Fibroblast of skin of right biceps (primary cell): ENCODE data around the gene SPAG8.

ENCODE experiments used
- DNase-seq: peaks from one replicate; pipeline ENCODE4 v3.0.0-alpha.2; 2013

The SPAG8 gene, protein sequence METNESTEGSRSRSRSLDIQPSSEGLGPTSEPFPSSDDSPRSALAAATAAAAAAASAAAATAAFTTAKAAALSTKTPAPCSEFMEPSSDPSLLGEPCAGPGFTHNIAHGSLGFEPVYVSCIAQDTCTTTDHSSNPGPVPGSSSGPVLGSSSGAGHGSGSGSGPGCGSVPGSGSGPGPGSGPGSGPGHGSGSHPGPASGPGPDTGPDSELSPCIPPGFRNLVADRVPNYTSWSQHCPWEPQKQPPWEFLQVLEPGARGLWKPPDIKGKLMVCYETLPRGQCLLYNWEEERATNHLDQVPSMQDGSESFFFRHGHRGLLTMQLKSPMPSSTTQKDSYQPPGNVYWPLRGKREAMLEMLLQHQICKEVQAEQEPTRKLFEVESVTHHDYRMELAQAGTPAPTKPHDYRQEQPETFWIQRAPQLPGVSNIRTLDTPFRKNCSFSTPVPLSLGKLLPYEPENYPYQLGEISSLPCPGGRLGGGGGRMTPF

DNA sequence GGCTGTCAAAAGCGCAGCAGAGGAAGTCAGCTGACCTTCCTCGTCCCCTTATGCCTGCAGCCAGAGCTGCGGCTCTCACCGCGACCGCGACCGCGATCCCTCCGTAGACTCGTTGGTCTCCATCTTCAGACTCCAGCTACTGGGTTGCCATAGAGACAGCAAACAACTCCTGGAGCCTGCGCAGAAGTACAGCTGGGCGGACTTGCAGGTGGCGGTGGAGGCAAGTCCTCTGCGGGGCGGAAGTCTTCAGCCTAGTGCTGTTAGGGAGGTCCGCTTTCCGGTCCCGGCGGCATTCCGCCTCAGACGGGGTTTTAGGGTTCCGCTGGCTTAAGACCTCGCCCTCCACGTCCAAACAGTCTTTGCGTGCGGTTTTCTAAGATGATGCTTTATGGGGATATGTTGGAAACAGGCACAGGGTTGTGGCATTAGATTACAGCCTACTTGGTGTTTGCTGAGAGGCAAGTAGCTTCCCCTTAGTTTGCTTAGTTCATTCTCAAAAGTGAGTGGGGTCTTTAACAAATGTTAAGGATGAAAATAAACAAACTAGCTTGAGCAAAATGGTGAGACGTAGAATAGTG lies at the start of gene SPAG8:
SPAG8 (minus strand) TSS at position 238 of the 578 bp plus-strand sequence; CDS start at position 123, 115 bp downstream.
- peak; percentile 96 for DNase-seq

DNA sequence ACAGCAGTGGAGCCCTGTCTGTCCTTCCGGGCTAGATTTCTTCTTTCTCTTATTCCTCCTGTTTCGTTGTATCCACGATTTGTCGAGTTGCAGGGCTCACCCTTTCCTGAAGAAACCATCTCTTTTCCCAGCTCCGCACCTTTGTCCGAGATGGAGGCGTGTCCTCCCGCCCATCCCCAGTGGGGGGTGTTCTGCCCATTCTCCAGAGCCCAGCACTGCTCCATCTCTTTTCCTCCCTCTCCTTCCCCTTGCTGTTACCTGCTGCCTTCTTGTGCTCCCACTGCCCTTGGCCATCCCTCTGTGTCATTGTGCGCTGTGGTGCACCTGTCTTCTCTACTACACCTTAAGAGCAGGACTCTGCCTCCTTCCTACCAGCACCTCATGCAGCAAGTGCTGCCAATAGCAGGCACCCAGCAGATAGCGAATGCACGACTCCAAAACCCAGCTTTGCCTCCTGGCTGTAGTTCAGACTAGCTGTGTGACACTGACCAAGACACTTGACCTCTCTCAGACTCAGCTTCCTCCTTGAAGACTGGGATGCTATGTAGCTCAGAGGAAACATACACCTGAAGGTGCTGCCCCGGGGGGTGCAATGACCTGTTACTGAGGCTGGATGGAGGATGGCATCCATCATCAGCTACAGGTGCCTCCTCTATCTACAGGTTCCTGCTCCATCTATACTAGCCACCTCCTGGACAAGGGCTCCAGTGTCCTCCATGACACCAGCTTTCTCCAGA lies 49.3 kb upstream of the SPAG8 start:
- DNase-seq: no peak

GRCh38 chr9:35859990-35860339 lies 47.9 kb upstream of the SPAG8 start:
- no peak for DNase-seq

DNA sequence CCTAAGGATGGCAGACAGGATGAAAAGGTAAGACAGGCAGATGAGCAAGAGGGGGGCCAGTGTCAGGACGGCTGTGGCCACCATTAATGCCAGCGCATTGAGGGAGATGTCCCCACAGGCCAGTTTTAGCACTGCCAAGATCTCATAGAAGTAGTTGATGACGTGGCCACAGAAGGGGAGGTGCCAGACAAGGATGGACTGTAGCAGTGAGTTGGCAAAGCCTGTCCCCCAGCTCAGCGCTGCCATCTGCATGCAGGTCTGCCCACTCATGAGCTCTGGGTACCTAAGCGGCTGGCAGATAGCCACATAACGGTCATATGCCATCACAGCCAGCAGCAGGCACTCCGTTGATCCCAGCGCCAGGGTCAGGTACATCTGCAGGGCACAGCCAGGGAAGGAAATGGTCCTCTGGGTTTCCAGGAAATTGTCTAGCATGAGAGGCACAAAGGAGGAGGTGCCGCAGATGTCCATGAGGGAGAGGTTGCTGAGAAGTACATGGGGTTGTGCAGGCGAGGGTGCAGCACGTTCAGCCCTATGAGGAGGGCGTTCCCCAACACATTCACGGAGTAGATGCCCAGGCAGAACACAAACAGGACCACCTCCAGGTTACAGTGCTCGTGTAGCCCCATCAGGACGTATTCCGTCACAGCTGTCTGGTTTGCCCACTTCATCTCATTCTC lies 47.4 kb upstream of the SPAG8 start:
- peak; percentile 30 for DNase-seq

- no peak for DNase-seq
Observed at GRCh38 chr9:35858458-35858857, 46.4 kb upstream of the SPAG8 start.

- no peak for DNase-seq
Observed at GRCh38 chr9:35856882-35857281, 44.8 kb upstream of the SPAG8 start.

DNA sequence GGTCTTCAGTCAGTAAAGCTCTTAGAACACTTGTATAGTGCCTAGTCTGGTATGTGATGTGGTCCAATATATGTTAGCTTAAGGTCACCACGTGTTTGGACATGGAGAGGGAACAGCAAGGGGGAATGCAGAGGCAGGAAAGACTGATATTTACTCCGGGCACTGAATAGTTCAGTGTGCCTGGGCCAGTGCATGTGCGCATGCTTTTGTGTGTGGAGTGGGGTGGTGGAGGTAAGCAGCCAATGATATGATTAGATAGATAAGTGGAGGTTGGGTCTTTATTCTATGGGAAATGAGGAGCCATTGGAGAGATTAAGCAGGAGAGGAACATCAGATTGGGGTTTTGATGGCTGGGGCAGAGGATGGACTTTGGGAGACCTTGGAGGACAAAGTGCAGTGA lies 44.1 kb upstream of the SPAG8 start:
- DNase-seq: no peak

DNA sequence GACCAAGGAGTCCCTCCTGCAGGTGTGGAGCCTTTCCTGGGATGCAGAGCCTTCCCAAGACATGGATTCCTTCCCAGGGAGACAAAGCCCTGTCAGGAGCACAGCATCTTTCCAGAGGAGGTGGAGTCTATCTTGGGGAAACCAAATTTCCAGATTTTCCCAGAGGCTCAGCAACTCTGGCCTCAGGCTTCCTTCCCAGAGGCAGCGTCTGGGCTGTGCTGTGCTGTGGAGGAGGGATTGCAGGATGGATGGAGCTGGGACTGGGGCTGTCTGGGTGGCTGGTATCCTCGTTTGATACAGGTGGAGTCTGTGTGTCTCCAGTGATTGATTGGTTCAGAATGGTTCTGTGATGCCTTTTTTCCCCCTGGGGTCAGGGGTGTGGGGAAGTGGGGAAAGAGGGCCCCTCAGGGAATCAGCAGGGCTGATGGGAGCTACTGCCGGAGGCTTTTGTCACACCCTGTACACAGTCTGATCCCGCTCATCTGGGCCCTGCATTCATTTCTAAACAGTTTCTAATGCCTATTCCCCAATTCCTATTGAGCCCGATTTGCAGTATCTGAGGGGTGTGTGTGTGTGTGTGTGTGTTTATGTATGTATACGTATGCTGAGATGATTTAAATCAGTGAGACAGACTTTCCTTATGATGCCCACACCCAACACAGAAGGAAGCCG lies 42.2 kb upstream of the SPAG8 start:
- DNase-seq: no peak

- no peak for DNase-seq
Observed at GRCh38 chr9:35852876-35853865, 41.1 kb upstream of the SPAG8 start.

DNA sequence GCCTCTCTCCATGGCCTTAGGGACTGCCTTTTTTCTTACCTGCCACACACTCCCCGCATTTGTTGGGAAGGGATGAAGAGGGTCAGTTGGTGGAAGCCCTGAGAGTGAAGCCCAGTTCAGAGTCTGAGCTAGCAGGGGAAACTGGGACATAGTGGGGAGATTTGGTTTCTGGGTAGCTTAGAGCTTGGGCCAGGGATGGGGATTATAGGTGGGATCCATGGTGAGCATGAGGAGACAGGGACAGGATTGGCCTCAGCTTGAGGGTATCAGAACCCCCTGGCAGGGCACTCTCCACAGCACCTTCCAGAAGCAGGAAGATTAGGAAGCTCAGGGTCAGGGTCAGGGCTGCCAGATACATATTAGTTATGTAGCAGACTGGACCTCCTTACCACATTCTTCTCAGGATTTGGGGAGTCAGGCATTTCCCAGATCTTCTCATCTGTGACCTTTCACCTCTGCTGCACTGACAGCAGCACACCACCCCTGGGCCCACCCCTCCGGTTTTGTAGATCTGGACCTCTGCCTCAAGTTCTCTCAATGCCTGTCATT lies 40.3 kb upstream of the SPAG8 start:
- no peak for DNase-seq

DNA sequence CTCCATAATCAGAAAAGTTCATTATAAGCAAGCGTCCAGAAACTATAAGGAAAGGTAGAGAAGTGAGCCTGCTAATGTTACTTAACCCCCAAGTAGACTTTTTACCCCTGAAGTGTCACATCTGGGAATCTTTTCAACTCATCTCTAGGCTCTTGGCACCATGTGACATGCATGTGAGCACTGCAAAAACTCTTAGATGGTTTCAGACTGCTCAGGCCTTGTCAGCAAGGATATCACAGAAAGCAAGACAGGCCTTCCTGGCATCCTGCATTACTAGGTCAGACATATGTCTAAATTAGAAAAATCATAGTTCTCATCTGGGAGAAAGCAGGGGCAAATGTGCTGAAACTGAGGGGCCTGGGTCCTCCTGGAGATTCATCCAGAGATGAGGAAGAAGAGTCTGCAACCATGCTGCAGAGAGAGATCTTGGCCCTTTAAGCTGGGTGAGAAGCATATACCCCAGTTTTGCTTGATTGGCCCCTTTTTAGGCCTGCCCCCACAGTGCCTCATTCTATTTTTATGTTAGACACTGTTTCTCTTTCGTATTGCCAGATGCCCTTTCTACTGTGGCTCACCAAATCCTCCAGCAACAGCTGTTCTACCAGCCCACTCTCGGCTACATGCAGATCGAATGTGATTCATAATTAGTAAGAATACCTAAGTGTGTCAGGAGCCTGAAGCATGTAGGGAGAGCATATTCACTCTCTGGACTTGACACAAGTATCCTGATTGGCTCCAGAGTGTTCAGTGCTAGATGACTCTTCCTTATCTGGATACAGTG lies 35.9 kb upstream of the SPAG8 start:
- peak; percentile 86 for DNase-seq

GRCh38 chr9:35845824-35846771 lies 34.0 kb upstream of the SPAG8 start:
- DNase-seq: no peak

DNA sequence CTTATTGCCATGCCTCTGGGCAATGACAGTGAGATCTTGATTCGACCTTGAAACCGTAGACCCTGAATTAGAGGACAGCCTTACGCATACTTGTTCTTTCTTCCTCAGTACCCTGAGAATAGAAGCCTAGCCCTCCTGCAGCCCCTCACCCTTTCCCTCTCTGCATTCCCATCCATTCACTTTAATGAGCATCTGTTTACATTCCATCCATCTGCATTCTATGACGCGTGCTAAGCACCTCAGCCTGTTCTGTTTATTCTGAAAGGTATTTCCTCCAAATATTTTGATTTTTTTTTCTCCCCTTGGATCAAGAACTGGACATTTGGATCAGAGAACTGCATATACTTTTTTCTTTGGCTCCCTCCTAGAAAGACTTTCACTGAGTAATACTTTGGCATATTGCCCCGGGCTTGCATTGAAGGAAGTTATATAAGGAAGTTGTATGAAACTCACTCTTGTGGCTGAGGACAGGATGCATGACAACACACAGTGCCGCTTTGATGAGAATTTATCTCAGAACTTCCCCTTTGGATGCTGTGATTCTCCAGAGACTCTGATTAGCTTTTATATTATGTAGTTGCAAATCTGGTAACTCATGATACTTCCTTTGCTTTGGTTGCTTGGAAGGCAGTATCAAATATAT lies 32.7 kb upstream of the SPAG8 start:
- DNase-seq: peak; percentile 94

DNA sequence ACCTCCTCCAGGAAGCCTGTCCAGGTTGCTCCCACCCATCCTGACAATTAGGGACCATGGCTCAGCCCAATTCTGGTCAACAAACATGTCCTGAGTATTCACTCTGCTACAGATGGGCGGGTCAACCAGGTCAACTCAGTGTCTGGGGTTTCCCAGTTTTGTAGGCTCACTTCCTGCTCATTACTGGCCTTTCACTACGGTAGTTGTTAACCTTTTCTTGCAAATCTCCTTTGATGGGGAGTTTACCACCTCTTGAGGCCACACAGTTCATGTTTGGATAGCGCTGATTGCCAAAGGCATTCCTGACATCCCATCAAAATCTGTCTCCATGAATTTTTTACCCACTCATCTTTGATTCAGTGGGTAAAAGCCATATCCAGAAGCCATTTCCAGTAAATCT lies 30.7 kb upstream of the SPAG8 start:
- DNase-seq: no peak

DNA sequence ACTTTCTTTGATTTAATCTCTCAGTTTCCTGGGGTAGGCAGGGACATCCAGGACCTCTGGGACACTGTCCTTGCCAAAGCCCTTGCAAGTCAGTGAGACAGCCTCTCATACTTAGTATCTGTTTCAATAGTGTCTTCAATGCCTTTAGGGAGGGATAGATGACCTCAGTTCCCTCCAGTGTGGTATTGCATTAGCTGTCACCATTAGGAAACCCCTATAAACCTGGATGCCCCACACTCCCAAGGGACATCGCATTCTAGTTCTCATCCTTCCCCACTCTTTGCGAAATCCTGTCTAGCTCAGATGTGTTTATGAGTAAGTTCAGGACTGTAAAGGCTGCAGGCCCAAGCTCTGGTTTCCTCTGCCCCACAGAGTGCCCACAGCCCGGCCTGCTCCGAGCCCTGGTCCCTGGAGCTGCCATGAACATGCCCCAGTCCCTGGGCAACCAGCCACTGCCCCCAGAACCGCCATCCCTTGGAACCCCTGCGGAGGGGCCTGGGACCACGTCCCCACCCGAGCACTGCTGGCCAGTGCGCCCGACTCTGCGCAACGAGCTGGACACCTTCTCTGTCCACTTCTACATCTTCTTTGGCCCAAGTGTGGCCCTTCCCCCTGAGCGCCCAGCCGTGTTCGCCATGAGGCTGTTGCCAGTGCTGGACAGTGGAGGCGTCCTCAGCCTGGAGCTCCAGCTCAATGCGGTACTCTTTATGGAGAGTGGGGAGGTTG lies 30.1 kb upstream of the SPAG8 start:
- no peak for DNase-seq

- no peak for DNase-seq
Observed at GRCh38 chr9:35841645-35841900, 29.5 kb upstream of the SPAG8 start.

DNA sequence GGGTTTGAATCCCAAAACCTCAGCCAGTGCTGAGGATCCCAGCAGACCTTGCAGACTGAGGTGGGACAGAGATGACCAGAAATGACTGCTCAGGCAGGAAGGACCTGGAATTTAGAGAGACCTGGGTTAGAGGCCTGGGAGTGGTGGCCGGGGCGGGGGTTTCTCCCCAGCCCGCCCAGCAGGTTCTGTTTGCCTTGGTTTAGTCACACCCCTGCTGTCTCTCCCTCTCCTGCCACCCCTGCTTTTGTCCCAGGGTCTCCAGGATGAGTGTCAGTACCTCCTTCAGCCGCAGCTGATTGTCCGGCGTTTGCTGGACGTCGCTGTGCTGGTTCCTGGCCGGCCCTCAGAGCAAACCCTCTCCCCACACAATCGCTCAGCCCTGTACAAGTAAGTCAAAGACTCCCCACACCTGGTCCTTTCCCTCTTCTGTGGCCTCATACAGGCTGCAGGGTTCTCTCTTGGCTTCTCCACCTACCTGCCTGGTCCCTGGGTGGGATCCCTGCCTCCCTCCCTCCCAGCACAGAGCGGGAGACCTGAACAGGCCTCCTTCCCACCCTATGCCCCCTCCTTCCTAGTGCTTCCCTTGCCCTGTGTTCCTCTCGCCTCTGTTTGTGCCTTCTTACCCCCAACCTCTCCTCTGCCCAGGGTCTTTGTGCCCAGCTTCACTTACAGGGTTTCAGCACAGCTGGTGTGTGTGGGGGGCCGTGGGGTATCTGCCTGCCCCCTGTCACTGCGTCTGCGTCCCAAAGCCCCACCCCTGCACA lies 29.0 kb upstream of the SPAG8 start:
- no peak for DNase-seq
